Neural progenitor cell (in vitro differentiated cells): ENCODE data around the gene APOBEC3G. TPM values are rescaled to one million over a fixed set of nuclear protein-coding genes. Genes with fewer than 3 reads are reported as not detected.

Experiments
- DNase-seq: peaks from one replicate; pipeline ENCODE4 v3.0.0-alpha.2; 2016; ENCODE audit warnings: low spot score
- H2AFZ ChIP-seq: fragments of 200-600 bp; sonication (generic); replicated peaks from 2 replicates; pipeline ENCODE4 v1.6.1; 2016; ENCODE audit warnings: antibody characterized with exemption
- H3F3A ChIP-seq: fragments of 200-600 bp; sonication (generic); 2 replicates; pipeline ENCODE4 v1.6.1; 2016; ENCODE audit warnings: antibody characterized with exemption, low read depth
- H3K27ac ChIP-seq: fragments of 200-600 bp; sonication (generic); 2 replicates; pipeline ENCODE4 v1.5.1; 2016; ENCODE audit warnings: mild to moderate bottlenecking
- H3K27me3 ChIP-seq: fragments of 200-600 bp; sonication (generic); 2 replicates; pipeline ENCODE4 v1.6.1; 2016; ENCODE audit warnings: mild to moderate bottlenecking, moderate library complexity
- H3K36me3 ChIP-seq: fragments of 200-600 bp; sonication (generic); 2 replicates; pipeline ENCODE4 v1.5.1; 2016
- H3K4me1 ChIP-seq: fragments of 200-600 bp; sonication (generic); 2 replicates; pipeline ENCODE4 v1.6.1; 2016; ENCODE audit warnings: mixed run types
- H3K4me2 ChIP-seq: fragments of 200-600 bp; sonication (generic); 2 replicates; pipeline ENCODE4 v1.6.1; 2016
- H3K4me3 ChIP-seq: fragments of 200-600 bp; sonication (generic); 2 replicates; pipeline ENCODE4 v1.5.1; 2016
- H3K79me2 ChIP-seq: fragments of 200-600 bp; sonication (generic); 2 replicates; pipeline ENCODE4 v1.6.1; 2016; ENCODE audit warnings: low read depth
- H3K9ac ChIP-seq: fragments of 200-600 bp; sonication (generic); 2 replicates; pipeline ENCODE4 v1.6.1; 2016
- H3K9me3 ChIP-seq: fragments of 200-600 bp; sonication (generic); 2 replicates; pipeline ENCODE4 v1.5.1; 2016; ENCODE audit warnings: low read depth
- H4K20me1 ChIP-seq: fragments of 200-600 bp; sonication (generic); 2 replicates; pipeline ENCODE4 v1.6.1; 2016; ENCODE audit warnings: low read depth
- H3K27ac Mint-ChIP-seq: 3 replicates; pipeline ENCODE4 v1.8.0; 2021; ENCODE audit warnings: mixed read lengths
- H3K27me3 Mint-ChIP-seq: 2 replicates; pipeline ENCODE4 v1.8.0; 2022; ENCODE audit warnings: low read depth, mild to moderate bottlenecking, inconsistent platforms, moderate library complexity, mixed read lengths; ENCODE audit not compliant: insufficient read depth
- H3K36me3 Mint-ChIP-seq: 3 replicates; pipeline ENCODE4 v1.8.0; 2021; ENCODE audit warnings: mixed read lengths
- H3K4me1 Mint-ChIP-seq: 3 replicates; pipeline ENCODE4 v1.8.0; 2021; ENCODE audit warnings: mixed read lengths
- H3K4me3 Mint-ChIP-seq: 3 replicates; pipeline ENCODE4 v1.8.0; 2021; ENCODE audit warnings: mild to moderate bottlenecking, moderate library complexity, mixed read lengths
- H3K9me3 Mint-ChIP-seq: 3 replicates; pipeline ENCODE4 v1.8.0; 2020; ENCODE audit warnings: mixed read lengths
- CTCF ChIP-seq: fragments of 200-600 bp; sonication (generic); IDR thresholded peaks from 2 replicates; pipeline ENCODE4 v1.5.1; 2017; ENCODE audit warnings: antibody characterized with exemption, mild to moderate bottlenecking
- EZH2 ChIP-seq: fragments of 200-600 bp; sonication (generic); IDR thresholded peaks from 2 replicates; pipeline ENCODE4 v1.6.1; 2017; ENCODE audit warnings: antibody characterized with exemption, mild to moderate bottlenecking, moderate library complexity
- EZH2phosphoT487 ChIP-seq: fragments of 200-600 bp; sonication (generic); IDR thresholded peaks from 2 replicates; pipeline ENCODE4 v1.6.1; 2017; ENCODE audit warnings: antibody characterized with exemption
- total RNA-seq: library from RNA; depleted of rRNA; stranded (reverse); fragments of >200 nt; gene quantifications from 2 replicates; pipeline ENCODE4 v1.2.3, GENCODE V29; 2015; ENCODE audit warnings: low replicate concordance

APOBEC3G gene
- total RNA-seq, 1 donor from 2014 or later: 0.30 TPM

DNA sequence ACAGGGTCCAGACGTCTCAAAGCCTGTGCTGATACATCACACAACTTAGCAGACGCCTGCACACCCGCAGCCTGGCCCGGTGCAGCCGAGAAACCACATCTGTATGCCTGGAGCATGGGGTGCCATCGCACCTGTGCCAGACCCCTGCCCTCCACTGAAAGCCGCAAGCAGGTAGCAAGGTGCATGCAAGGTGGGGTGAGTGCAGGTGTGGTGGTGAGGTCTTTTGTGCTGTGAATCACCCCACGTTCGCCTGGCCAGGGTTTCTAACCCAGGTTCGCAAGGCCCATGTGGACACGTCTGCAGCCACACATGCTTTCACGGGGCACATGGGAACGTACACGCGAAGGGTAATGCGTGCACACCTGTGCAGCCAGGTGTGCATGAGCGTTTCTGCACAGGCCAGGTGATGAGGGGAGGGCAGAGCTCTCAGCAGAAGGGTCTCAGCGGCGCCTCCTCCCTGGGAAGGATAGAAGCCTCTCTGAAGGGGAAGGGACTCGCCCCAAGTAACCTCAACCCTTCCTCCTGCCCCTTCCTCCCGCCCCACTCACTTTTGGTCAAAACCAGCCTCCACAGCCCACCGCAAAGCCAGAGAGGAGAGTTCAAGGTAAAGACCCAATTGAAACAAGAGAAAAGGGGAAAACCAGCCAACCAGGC is 55.9 kb downstream of the APOBEC3G start:
- H3K27ac Mint-ChIP-seq: no peak overlapping the region
- Histone ChIP-seq H3K4me3 (no peak overlapping the region), H3K27me3 (no peaks in the 10 kb centered on the region), H2AFZ (no peak overlapping the region), H3K4me1 (peaks cover 30% of the 10 kb centered on the region), H3K9ac (no peak overlapping the region), H3K4me2 (no peak overlapping the region), H3K36me3 (no peaks in the 10 kb centered on the region), H3K79me2 (no peaks in the 10 kb centered on the region), H3F3A (peaks cover 23% of the 10 kb centered on the region), H3K9me3 (no peaks in the 10 kb centered on the region), H3K27ac (no peak overlapping the region), H4K20me1 (peaks cover 8% of the 10 kb centered on the region)
- peaks cover 9% of the 10 kb centered on the region for H3K27me3 Mint-ChIP-seq
- peaks cover 50% of the 10 kb centered on the region for H3K4me1 Mint-ChIP-seq
- DNase-seq: no peak
- TF ChIP-seq EZH2phosphoT487 (no peak), CTCF (no peak), EZH2 (no peak)
- no peak overlapping the region for H3K4me3 Mint-ChIP-seq
- no peaks in the 10 kb centered on the region for H3K36me3 Mint-ChIP-seq
- peaks cover 7% of the 10 kb centered on the region for H3K9me3 Mint-ChIP-seq

- Histone ChIP-seq H3K4me3 (no peak overlapping the region), H3K9me3 (no peaks in the 10 kb centered on the region), H3K27me3 (no peaks in the 10 kb centered on the region), H2AFZ (no peak overlapping the region), H3F3A (peaks cover 23% of the 10 kb centered on the region), H3K36me3 (no peaks in the 10 kb centered on the region), H3K79me2 (no peaks in the 10 kb centered on the region), H3K4me2 (no peak overlapping the region), H3K9ac (no peak overlapping the region), H3K4me1 (peaks cover 30% of the 10 kb centered on the region), H3K27ac (no peak overlapping the region), H4K20me1 (peaks cover 8% of the 10 kb centered on the region)
- no peak for DNase-seq
- peaks cover 9% of the 10 kb centered on the region for H3K27me3 Mint-ChIP-seq
- peak overlapping the region; percentile 27 for H3K4me3 Mint-ChIP-seq
- H3K36me3 Mint-ChIP-seq: no peaks in the 10 kb centered on the region
- H3K4me1 Mint-ChIP-seq: peaks cover 48% of the 10 kb centered on the region
- peaks cover 2% of the 10 kb centered on the region for H3K9me3 Mint-ChIP-seq
- H3K27ac Mint-ChIP-seq: no peak overlapping the region
- TF ChIP-seq EZH2phosphoT487 (no peak), CTCF (no peak), EZH2 (no peak)
Observed at GRCh38 chr22:39133871-39134270, 56.8 kb downstream of the APOBEC3G start.

- no peaks in the 10 kb centered on the region for H3K79me2 ChIP-seq
- no peaks in the 10 kb centered on the region for H3K27me3 ChIP-seq
- H3K27me3 Mint-ChIP-seq: peaks cover 9% of the 10 kb centered on the region
- peaks cover 8% of the 10 kb centered on the region for H4K20me1 ChIP-seq
- no peak overlapping the region for H3K9ac ChIP-seq
- peaks cover 41% of the 10 kb centered on the region for H3K4me1 Mint-ChIP-seq
- H3K4me3 Mint-ChIP-seq: no peak overlapping the region
- no peak overlapping the region for H3K27ac ChIP-seq
- no peak overlapping the region for H3K4me3 ChIP-seq
- no peaks in the 10 kb centered on the region for H3K36me3 ChIP-seq
- H2AFZ ChIP-seq: no peak overlapping the region
- no peaks in the 10 kb centered on the region for H3K9me3 ChIP-seq
- H3K4me2 ChIP-seq: no peak overlapping the region
- TF ChIP-seq CTCF (no peak), EZH2 (no peak), EZH2phosphoT487 (no peak)
- peaks cover 27% of the 10 kb centered on the region for H3K4me1 ChIP-seq
- H3K9me3 Mint-ChIP-seq: no peaks in the 10 kb centered on the region
- no peak overlapping the region for H3K27ac Mint-ChIP-seq
- DNase-seq: no peak
- H3K36me3 Mint-ChIP-seq: no peaks in the 10 kb centered on the region
- H3F3A ChIP-seq: peaks cover 20% of the 10 kb centered on the region
Observed at GRCh38 chr22:39134366-39135091, 57.5 kb downstream of the APOBEC3G start.
